DND-41 (cell line): ENCODE measurements around the gene FAF1.
"Not testable (repeated sequence)": the region's sequence is repeated elsewhere in the genome, so short reads cannot be mapped to it uniquely, and the experiment has no call there.

ENCODE experiments used
- ATAC-seq: fragments of 200-7000 bp; cut with Tn5 transposase; 3 replicates; pipeline ENCODE4 v1.9.1; 2021; ENCODE audit warnings: low read depth; ENCODE audit not compliant: insufficient read depth
- DNase-seq: peaks from one replicate; pipeline ENCODE4 v3.0.0-alpha.2; 2020
- H2AFZ ChIP-seq: 2 replicates; pipeline ENCODE4 v1.6.0; 2012; ENCODE audit warnings: low read depth, low read length
- H3K27ac ChIP-seq: 2 replicates; pipeline ENCODE4 v1.5.1; 2012; ENCODE audit warnings: low read length, inconsistent platforms
- H3K27me3 ChIP-seq: fragments of 200-600 bp; sonication (generic); 2 replicates; pipeline ENCODE4 v1.6.0; 2012; ENCODE audit warnings: low read length, mild to moderate bottlenecking, inconsistent platforms; ENCODE audit not compliant: insufficient read depth, poor library complexity
- H3K36me3 ChIP-seq: 2 replicates; pipeline ENCODE4 v1.5.1; 2012; ENCODE audit warnings: low read length, inconsistent platforms; ENCODE audit not compliant: insufficient read depth
- H3K4me1 ChIP-seq: 2 replicates; pipeline ENCODE4 v1.5.1; 2012; ENCODE audit warnings: mild to moderate bottlenecking, low read length; ENCODE audit not compliant: insufficient read depth
- H3K4me2 ChIP-seq: 2 replicates; pipeline ENCODE4 v1.6.0; 2012; ENCODE audit warnings: mild to moderate bottlenecking, moderate library complexity, low read length, inconsistent platforms; ENCODE audit not compliant: insufficient read depth
- H3K4me3 ChIP-seq, 2 experiments: fragments of 200-600 bp in 1 of 2; shearing (Covaris generic) in 1 of 2; 2 replicates each; pipeline ENCODE4 v1.5.1; 2012 to 2016; ENCODE audit warnings: inconsistent platforms in 2 of 2, low read length in 2 of 2, mild to moderate bottlenecking in 2 of 2, low read depth in 1 of 2, moderate library complexity in 1 of 2
- H3K79me2 ChIP-seq: 2 replicates; pipeline ENCODE4 v1.6.0; 2012; ENCODE audit warnings: low read length, inconsistent platforms; ENCODE audit not compliant: insufficient read depth
- H3K9ac ChIP-seq: 2 replicates; pipeline ENCODE4 v1.6.0; 2012; ENCODE audit warnings: low read depth, mild to moderate bottlenecking, inconsistent platforms, low read length, moderate library complexity
- H3K9me3 ChIP-seq: 2 replicates; pipeline ENCODE4 v1.5.1; 2012; ENCODE audit warnings: low read length, moderate library complexity, mild to moderate bottlenecking, inconsistent platforms; ENCODE audit not compliant: insufficient read depth, severe bottlenecking
- H4K20me1 ChIP-seq: 2 replicates; pipeline ENCODE4 v1.6.0; 2012; ENCODE audit warnings: low read length; ENCODE audit not compliant: insufficient read depth
- EZH2 ChIP-seq: IDR thresholded peaks from 3 replicates; pipeline ENCODE4 v1.6.1; 2012; ENCODE audit warnings: borderline replicate concordance, low read depth, mild to moderate bottlenecking, moderate library complexity, low read length, inconsistent platforms; ENCODE audit not compliant: severe bottlenecking
- TF ChIP-seq, protein P1 (sequence below): IDR thresholded peaks from 2 replicates; pipeline ENCODE4 v1.5.1; 2012; ENCODE audit warnings: borderline replicate concordance, low read length, moderate library complexity, mild to moderate bottlenecking; ENCODE audit not compliant: poor library complexity, severe bottlenecking; ENCODE audit errors: extremely low read depth

Gene FAF1

DNA sequence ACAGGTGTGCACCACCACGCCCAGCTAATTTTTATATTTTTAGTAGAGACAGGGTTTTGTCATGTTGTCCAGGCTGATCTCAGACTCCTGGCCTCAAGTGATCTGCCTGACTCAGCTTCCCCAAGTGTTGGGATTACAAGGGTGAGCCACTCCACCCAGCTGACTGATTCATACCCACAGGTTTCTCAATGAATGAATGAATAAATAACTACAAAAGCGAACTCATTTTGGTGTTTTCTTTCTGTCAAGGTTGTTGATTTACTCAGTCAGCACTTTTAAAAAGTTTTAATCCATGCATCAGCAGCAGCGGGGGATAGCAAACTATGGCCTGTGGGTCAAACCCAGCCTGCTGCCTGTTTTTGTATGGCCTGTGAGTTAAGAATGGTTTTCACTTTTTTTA, 217.5 kb downstream of the FAF1 start:
- TF ChIP-seq, protein P1, sequence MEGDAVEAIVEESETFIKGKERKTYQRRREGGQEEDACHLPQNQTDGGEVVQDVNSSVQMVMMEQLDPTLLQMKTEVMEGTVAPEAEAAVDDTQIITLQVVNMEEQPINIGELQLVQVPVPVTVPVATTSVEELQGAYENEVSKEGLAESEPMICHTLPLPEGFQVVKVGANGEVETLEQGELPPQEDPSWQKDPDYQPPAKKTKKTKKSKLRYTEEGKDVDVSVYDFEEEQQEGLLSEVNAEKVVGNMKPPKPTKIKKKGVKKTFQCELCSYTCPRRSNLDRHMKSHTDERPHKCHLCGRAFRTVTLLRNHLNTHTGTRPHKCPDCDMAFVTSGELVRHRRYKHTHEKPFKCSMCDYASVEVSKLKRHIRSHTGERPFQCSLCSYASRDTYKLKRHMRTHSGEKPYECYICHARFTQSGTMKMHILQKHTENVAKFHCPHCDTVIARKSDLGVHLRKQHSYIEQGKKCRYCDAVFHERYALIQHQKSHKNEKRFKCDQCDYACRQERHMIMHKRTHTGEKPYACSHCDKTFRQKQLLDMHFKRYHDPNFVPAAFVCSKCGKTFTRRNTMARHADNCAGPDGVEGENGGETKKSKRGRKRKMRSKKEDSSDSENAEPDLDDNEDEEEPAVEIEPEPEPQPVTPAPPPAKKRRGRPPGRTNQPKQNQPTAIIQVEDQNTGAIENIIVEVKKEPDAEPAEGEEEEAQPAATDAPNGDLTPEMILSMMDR, result no peak
- no peak for TF ChIP-seq EZH2
- no peaks in the 10 kb centered on the region for H4K20me1 ChIP-seq
- no peaks in the 10 kb centered on the region for H3K4me1 ChIP-seq
- no peaks in the 10 kb centered on the region for H3K79me2 ChIP-seq
- no peak overlapping the region for H3K4me2 ChIP-seq
- H3K27ac ChIP-seq, result no peak overlapping the region
- no peaks in the 10 kb centered on the region for H3K9me3 ChIP-seq
- peaks cover 59% of the 10 kb centered on the region for H3K36me3 ChIP-seq
- no peaks in the 10 kb centered on the region for H3K27me3 ChIP-seq
- no peak for DNase-seq
- no peak overlapping the region for H2AFZ ChIP-seq
- no peak overlapping the region for H3K9ac ChIP-seq
- no peak for ATAC-seq
- H3K4me3 ChIP-seq, result no peak overlapping the region

DNA sequence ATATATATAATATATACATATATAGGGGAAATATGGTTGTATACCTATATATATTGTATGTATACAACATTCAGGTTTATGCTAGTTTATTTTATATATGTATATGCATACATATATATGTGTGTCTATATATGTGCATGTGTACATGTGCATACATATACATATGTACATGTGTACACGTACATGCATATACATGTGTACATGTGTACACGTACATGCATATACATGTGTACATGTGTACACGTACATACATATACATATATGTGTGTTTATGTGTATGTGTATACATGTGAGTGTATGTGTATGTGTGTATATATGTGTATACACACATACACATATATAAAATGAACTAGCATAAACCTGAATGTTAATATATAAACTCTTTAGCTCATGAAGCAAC, 220.9 kb downstream of the FAF1 start:
- no peaks in the 10 kb centered on the region for H4K20me1 ChIP-seq
- no peaks in the 10 kb centered on the region for H3K79me2 ChIP-seq
- no peak overlapping the region for H3K9ac ChIP-seq
- DNase-seq, result no peak
- no peak for TF ChIP-seq EZH2
- TF ChIP-seq, protein P1, result no peak
- no peak overlapping the region for H3K27ac ChIP-seq
- peaks cover 59% of the 10 kb centered on the region for H3K36me3 ChIP-seq
- no peak for ATAC-seq
- no peak overlapping the region for H3K4me2 ChIP-seq
- no peak overlapping the region for H3K4me3 ChIP-seq
- no peaks in the 10 kb centered on the region for H3K9me3 ChIP-seq
- H3K27me3 ChIP-seq, result no peaks in the 10 kb centered on the region
- H2AFZ ChIP-seq, result no peak overlapping the region
- no peaks in the 10 kb centered on the region for H3K4me1 ChIP-seq

DNA sequence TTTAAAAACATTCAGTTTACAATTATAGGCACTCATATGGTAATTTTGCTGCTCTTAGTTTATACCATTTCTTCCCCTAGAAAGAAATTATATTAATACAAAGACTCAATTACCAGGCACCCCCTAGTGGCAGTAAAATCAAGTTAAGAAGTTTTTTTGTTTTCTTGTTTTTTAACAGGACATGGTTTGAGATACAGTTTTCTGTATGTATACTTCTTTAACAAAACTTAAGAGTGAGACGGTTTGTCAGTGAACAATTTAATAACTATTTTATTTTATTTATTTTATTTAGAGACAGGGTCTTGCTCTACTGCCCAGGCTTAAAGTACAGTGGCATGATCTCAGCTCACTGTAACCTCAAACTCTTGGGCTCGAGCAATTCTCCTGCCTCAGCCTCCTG, 224.6 kb downstream of the FAF1 start:
- H3K36me3 ChIP-seq, result peaks cover 51% of the 10 kb centered on the region
- no peak overlapping the region for H3K4me2 ChIP-seq
- no peak overlapping the region for H3K9ac ChIP-seq
- DNase-seq, result no peak
- no peaks in the 10 kb centered on the region for H3K4me1 ChIP-seq
- no peaks in the 10 kb centered on the region for H3K27me3 ChIP-seq
- H3K79me2 ChIP-seq, result no peaks in the 10 kb centered on the region
- ATAC-seq, result no peak
- no peak overlapping the region for H3K27ac ChIP-seq
- no peak overlapping the region for H3K4me3 ChIP-seq
- H2AFZ ChIP-seq, result no peak overlapping the region
- TF ChIP-seq, protein P1, result peak; percentile 50
- TF ChIP-seq EZH2, result no peak
- no peaks in the 10 kb centered on the region for H3K9me3 ChIP-seq
- H4K20me1 ChIP-seq, result no peaks in the 10 kb centered on the region

DNA sequence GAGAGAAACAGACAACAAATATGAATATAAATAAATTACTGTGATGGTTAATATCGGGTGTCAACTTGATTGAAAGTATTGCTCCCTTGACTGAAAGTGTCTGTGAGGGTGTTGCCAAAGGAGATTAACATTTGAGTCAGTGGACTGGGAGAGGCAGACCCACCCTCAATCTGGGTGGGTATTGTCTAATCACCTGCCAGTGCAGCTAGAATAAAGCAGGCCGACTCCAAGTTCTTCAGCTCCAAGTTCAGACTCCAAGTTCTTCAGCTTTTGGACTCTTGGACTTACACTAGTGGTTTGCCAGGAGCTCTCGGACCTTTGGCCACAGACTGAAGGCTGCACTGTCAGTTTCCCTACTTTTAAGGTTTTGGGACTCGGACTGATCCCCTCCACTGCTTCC, 232.5 kb downstream of the FAF1 start:
- not testable (repeated sequence) for H2AFZ ChIP-seq, H4K20me1 ChIP-seq, H3K4me1 ChIP-seq

More for the DNA sequence above, 232.5 kb downstream of the FAF1 start:
- H3K27ac ChIP-seq, H3K79me2 ChIP-seq, H3K9me3 ChIP-seq, H3K4me3 ChIP-seq, H3K4me2 ChIP-seq, ATAC-seq, DNase-seq, H3K27me3 ChIP-seq, H3K9ac ChIP-seq: not testable (repeated sequence)
- peaks cover 40% of the 10 kb centered on the region for H3K36me3 ChIP-seq
